Colonic mucosa (tissue), 4 donors: Measurements from ENCODE around the gene KCNJ5. TPM values are rescaled to one million over a fixed set of nuclear protein-coding genes. Genes with fewer than 3 reads are reported as not detected.

Experiments used
- DNase-seq: peaks from one replicate; pipeline ENCODE4 v3.0.0-alpha.2; 2020
- H3K27ac ChIP-seq: fragments of 200-600 bp; one replicate; pipeline ENCODE4 v1.8.0; 2021
- H3K27me3 ChIP-seq: fragments of 200-600 bp; one replicate; pipeline ENCODE4 v1.8.0; 2021
- H3K36me3 ChIP-seq: fragments of 200-600 bp; one replicate; pipeline ENCODE4 v1.8.0; 2021
- H3K4me1 ChIP-seq: fragments of 200-600 bp; one replicate; pipeline ENCODE4 v1.8.0; 2021; ENCODE audit warnings: mild to moderate bottlenecking
- H3K4me3 ChIP-seq: fragments of 200-600 bp; one replicate; pipeline ENCODE4 v1.8.0; 2021
- H3K9ac ChIP-seq, 2 donors: one replicate each; pipeline ENCODE4 v1.7.0; 2013; ENCODE audit warnings: control low read depth in 2 of 2, low read depth in 2 of 2, low read length in 2 of 2
- H3K9me3 ChIP-seq: fragments of 200-600 bp; one replicate; pipeline ENCODE4 v1.8.0; 2021
- CTCF ChIP-seq: fragments of 200-600 bp; IDR thresholded peaks from one replicate; pipeline ENCODE4 v1.8.0; 2022; ENCODE audit warnings: antibody characterized with exemption, mild to moderate bottlenecking
- intact Hi-C: fragments of 100-400 bp; cut with DNase I; formaldehyde crosslinking; loops from one replicate; pipeline ENCODE4 v1.14.1; 2022
- total RNA-seq, 2 donors: library from RNA; stranded (reverse); fragmentation: NEBNext Ultra II Directional in 1 of 2; extraction: Animal tissue kit (Norgen Biotek cat#: 25700) in 1 of 2; gene quantifications; one replicate each; pipeline ENCODE4 v1.2.1, GENCODE V29; 2021
- donor health status: healthy.
- donor health status: DM: no; HTN: no; CAD: no.
- donor health status: DM: no; HTN: no; CAD: no.

Gene KCNJ5
- total RNA-seq, 2 donors from 2014 or later = 0.15 to 0.66 TPM

GRCh38 chr11:128902515-128903066 is 11.4 kb downstream of the KCNJ5 start:
- no peak overlapping the region for H3K9ac ChIP-seq
- H3K4me1 ChIP-seq = peaks cover 6% of the 10 kb centered on the region
- H3K36me3 ChIP-seq = no peaks in the 10 kb centered on the region
- DNase-seq = no peak
- no peaks in the 10 kb centered on the region for H3K9me3 ChIP-seq
- H3K27ac ChIP-seq = no peak overlapping the region
- no peak for TF ChIP-seq CTCF
- no peaks in the 10 kb centered on the region for H3K27me3 ChIP-seq
- no peak overlapping the region for H3K4me3 ChIP-seq
- intact Hi-C loops = no loop called here

GRCh38 chr11:128903248-128904061 is 12.3 kb downstream of the KCNJ5 start:
- Histone ChIP-seq H3K9me3 (no peaks in the 10 kb centered on the region), H3K27me3 (no peaks in the 10 kb centered on the region), H3K27ac (no peak overlapping the region), H3K36me3 (no peaks in the 10 kb centered on the region), H3K4me1 (peaks cover 6% of the 10 kb centered on the region), H3K9ac (no peak overlapping the region), H3K4me3 (no peak overlapping the region)
- intact Hi-C loops = no loop called here
- no peak for TF ChIP-seq CTCF
- DNase-seq = no peak

GRCh38 chr11:128904303-128904655 is 13.1 kb downstream of the KCNJ5 start:
- H3K4me1 ChIP-seq = peaks cover 6% of the 10 kb centered on the region
- DNase-seq = no peak
- TF ChIP-seq CTCF = no peak
- intact Hi-C loops = no loop called here
- no peak overlapping the region for H3K27ac ChIP-seq
- H3K9me3 ChIP-seq = no peaks in the 10 kb centered on the region
- no peak overlapping the region for H3K9ac ChIP-seq
- no peaks in the 10 kb centered on the region for H3K27me3 ChIP-seq
- no peak overlapping the region for H3K4me3 ChIP-seq
- no peaks in the 10 kb centered on the region for H3K36me3 ChIP-seq

- Histone ChIP-seq H3K4me1 (peaks cover 6% of the 10 kb centered on the region), H3K9me3 (no peaks in the 10 kb centered on the region), H3K36me3 (no peaks in the 10 kb centered on the region), H3K27ac (peak overlapping the region; percentile 44), H3K27me3 (no peaks in the 10 kb centered on the region), H3K4me3 (peak overlapping the region; percentile 52), H3K9ac (peak overlapping the region in 1 of 2 donors; percentile 35)
- intact Hi-C loops = no loop called here
- TF ChIP-seq CTCF = no peak
- DNase-seq = peak; percentile 55
Observed at GRCh38 chr11:128904656-128905344, 13.6 kb downstream of the KCNJ5 start.

GRCh38 chr11:128905345-128906184 is 14.4 kb downstream of the KCNJ5 start:
- H3K27me3 ChIP-seq = no peaks in the 10 kb centered on the region
- H3K4me1 ChIP-seq = peaks cover 6% of the 10 kb centered on the region
- H3K27ac ChIP-seq = peak overlapping the region; percentile 44
- H3K9ac ChIP-seq = peak overlapping the region in 1 of 2 donors; percentile 35
- H3K4me3 ChIP-seq = peak overlapping the region; percentile 52
- intact Hi-C loops = no loop called here
- peak; percentile 68 for DNase-seq
- peak; percentile 28 for TF ChIP-seq CTCF
- H3K9me3 ChIP-seq = no peaks in the 10 kb centered on the region
- no peaks in the 10 kb centered on the region for H3K36me3 ChIP-seq
